Ovary (tissue), 9 donors: ENCODE results near the gene RPP25L. TPM values are rescaled to one million over a fixed set of nuclear protein-coding genes. Genes with fewer than 3 reads are reported as not detected.

ENCODE experiments used
- DNase-seq, 5 donors: peaks; one replicate each; pipeline ENCODE4 v3.0.0-alpha.2; 2019 to 2020
- H3K27ac ChIP-seq, 2 donors: fragments of 200-600 bp; one replicate each; pipeline versions ENCODE4 v1.5.1 to v1.8.0; 2019 to 2022
- H3K27me3 ChIP-seq: fragments of 200-600 bp; one replicate; pipeline ENCODE4 v1.8.0; 2022
- H3K36me3 ChIP-seq: fragments of 200-600 bp; sonication (generic); one replicate; pipeline ENCODE4 v1.5.1; 2019
- H3K4me1 ChIP-seq: one replicate; pipeline ENCODE4 v1.8.1; 2013; ENCODE audit warnings: mild to moderate bottlenecking, moderate library complexity; ENCODE audit not compliant: insufficient read depth
- H3K4me3 ChIP-seq: fragments of 200-600 bp; sonication (generic); one replicate; pipeline ENCODE4 v1.5.1; 2017
- H3K9me3 ChIP-seq, 2 donors: fragments of 200-600 bp in 1 of 2; sonication (generic) in 1 of 2; one replicate each; pipeline versions ENCODE4 v1.5.1 to v1.8.1; 2013 to 2019; ENCODE audit warnings: mild to moderate bottlenecking in 1 of 2, moderate library complexity in 1 of 2
- CTCF ChIP-seq, 3 donors: fragments of 450-650 bp in 2 of 3; fragments of 200-600 bp in 1 of 3; IDR thresholded peaks; one replicate each; pipeline versions ENCODE4 v1.5.1 to v1.8.0; 2016 to 2022; ENCODE audit warnings: antibody characterized with exemption in 3 of 3, mild to moderate bottlenecking in 1 of 3
- EP300 ChIP-seq: sonication (generic); formaldehyde crosslinking; IDR thresholded peaks from one replicate; pipeline ENCODE4 v1.6.1; 2017; ENCODE audit warnings: antibody characterized with exemption
- POLR2A ChIP-seq: fragments of 450-650 bp; IDR thresholded peaks from one replicate; pipeline ENCODE4 v1.6.1; 2017; ENCODE audit warnings: antibody characterized with exemption, mild to moderate bottlenecking, moderate library complexity
- WGBS, 3 donors: extraction: QIAGEN DNeasy Blood & Tissue Kit in 1 of 3; methylation state at CpG; one replicate each; pipeline versions ENCODE4 v1.1.5 to v1.1.7; 2013 to 2017; 5-methylcytosine and 5-hydroxymethylcytosine counted together
- intact Hi-C, 4 donors: fragments of 100-400 bp; cut with DNase I; formaldehyde crosslinking; loops; one replicate each; pipeline versions ENCODE4 v1.11.0 to v1.15.1; 2022 to 2023
- polyA plus RNA-seq, 2 donors: library from polyadenylated mRNA; stranded (reverse); fragments of 200-250 nt in 1 of 2; fragments of 350-450 nt in 1 of 2; fragmentation: Illumina TruSeq in 1 of 2; extraction: RNeasy Lipid Tissue Mini Kit (QIAGEN cat#74804) in 1 of 2; gene quantifications; one replicate each; pipeline ENCODE4 v1.2.3, GENCODE V29; 2013 to 2014
- total RNA-seq, 7 donors: library from RNA; depleted of rRNA in 2 of 7; stranded (reverse); fragments of >200 nt in 2 of 7; fragmentation: NEBNext Ultra II Directional in 3 of 7; extraction: Animal tissue kit (Norgen Biotek cat#: 25700) in 3 of 7; gene quantifications; one replicate each; pipeline versions ENCODE4 v1.1.0 to v1.2.4, GENCODE V29; 2016 to 2023
- donor health status: DM: no; HTN: no; CAD: no; lungs with moderate emphysema.
- donor health status: DM: no; HTN: no; CAD: no.
- donor health status: Bipolar disorder and iron deficiency.
- donor health status: DM: yes; HTN: yes; CAD: no.
- donor health status: DM: no; HTN: no; CAD: no.
- donor health status: DM: yes; HTN: yes; CAD: no.

Gene RPP25L
- total and polyA plus RNA-seq, 9 donors = 5.4 to 28.8 (median 20.6) TPM

DNA sequence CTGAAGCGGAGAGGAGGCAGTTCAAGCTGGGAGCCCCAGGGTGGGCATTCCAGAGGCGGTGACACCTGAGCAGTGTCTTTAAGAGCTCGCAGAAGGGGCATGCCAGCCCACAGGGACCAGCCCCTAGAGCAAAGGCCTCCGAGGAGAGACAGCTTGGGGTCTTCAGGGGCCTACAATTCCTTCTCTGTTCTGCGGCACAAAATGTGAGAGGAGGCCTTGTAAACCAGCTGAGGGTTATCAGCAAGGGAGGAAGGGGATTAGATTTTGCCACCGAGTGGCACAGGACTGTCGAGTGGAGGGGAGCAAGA lies 26.2 kb upstream of the RPP25L start:
- intact Hi-C loops = loop anchor here in 1 of 4 donors (5.0 kb wide), 1 partner anchor 64 kb away; no protein-coding TSS in a partner anchor
- no peak for DNase-seq
- no peaks in the 10 kb centered on the region for H3K36me3 ChIP-seq
- peak overlapping the region; percentile 15 to 77 for H3K27ac ChIP-seq
- WGBS, 3 donors = 8 to 14% (median 10%) methylated on average over 7 of the region's 7 CpGs
- no peaks in the 10 kb centered on the region for H3K27me3 ChIP-seq
- no peaks in the 10 kb centered on the region for H3K9me3 ChIP-seq
- no peak for TF ChIP-seq POLR2A
- no peak for TF ChIP-seq EP300
- TF ChIP-seq CTCF (IDR thresholded peaks at IDR 0.05) = no peak
- peaks cover 8% of the 10 kb centered on the region for H3K4me1 ChIP-seq
- H3K4me3 ChIP-seq = peak overlapping the region; percentile 65

DNA sequence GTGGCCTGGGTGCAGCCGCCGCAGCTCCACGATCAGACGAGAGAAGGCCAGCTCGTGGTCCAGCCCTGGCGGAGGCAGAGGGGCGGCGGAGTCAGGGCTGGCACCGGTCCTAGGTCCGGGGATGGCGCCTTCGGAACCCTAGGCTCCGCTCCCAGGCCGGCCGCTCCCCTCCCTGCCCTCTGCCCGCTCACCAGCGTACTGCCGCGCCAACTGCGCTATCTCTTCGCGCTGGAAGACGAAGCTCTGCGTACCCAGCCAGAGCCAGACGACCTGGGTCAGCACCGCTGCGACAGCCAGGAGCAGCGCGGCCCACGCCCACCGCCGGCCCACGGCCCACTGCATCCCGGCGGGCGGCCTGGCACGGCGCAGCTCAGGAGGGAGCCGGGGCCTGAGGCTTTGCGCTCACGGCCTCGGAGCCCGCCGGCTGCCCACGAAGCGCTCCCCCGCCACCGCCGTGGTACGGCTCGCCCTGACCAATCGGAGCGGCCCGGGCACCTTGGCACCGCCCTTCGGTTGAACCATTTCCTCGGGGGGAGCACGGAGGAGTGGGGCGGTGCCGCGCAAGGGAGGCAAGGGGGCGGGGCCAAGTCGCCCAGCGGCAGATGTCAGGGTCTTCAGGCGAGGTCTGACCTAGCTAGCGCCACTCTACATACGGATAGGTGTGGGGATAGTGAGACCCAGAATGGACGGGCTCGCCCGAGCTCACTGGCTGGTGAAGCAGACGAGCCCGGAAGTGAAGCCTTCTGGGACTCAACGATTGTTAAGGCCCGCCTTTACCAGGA lies 25.6 kb upstream of the RPP25L start, which contains the start of gene SIGMAR1:
TSS of gene SIGMAR1 (minus strand) at position 432 of the 782 bp plus-strand sequence. CDS start at position 342, 90 bp downstream.
- TF ChIP-seq EP300 (no peak), POLR2A (peak; percentile 81), CTCF (IDR thresholded peaks at IDR 0.05) (no peak)
- Histone ChIP-seq H3K4me3 (peak within 1 kb of the TSS; percentile 65), H3K27me3 (no peaks in the 10 kb centered on the region), H3K9me3 (no peaks in the 10 kb centered on the region), H3K4me1 (peaks cover 8% of the 10 kb centered on the region), H3K36me3 (no peaks in the 10 kb centered on the region), H3K27ac (peak within 1 kb of the TSS; percentile 15 to 77)
- DNase-seq = peak; percentile 93 to 96 (median 95)
- WGBS, 3 donors = 0 to 1% (median 0%) methylated on average over 52 to 74 of the region's 74 CpGs
- intact Hi-C loops = loop anchor here in 1 of 4 donors (5.0 kb wide), 1 partner anchor 65 kb away; no protein-coding TSS in a partner anchor

DNA sequence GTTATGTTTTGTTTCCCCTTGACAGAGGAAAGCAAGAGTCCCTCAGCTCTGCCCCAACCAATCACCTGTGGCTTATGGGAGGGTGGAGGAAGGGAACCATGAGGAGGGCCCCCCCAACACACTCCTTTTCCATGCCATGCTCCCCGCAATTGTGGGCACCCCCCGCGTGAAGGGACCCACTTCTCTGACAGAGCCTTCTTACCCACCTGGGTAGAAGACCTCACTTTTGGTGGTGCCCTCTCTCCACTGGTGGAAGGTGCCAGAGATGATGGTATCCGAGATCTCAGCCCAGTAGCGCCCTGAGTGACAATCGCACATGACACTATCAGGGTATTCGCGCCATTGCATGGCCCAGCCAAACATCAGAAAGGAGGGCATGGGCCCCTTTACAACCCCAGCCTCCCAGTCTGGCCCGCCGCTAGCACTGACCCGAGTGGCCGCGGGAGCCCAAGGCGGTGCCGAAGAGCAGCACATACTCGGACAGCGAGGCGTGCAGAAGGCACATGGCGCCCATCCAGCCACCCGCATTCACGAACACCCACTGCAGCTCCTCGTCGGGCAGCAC lies 25.0 kb upstream of the RPP25L start:
- peak in 2 of 5 donors; percentile 51 to 52 for DNase-seq
- no peaks in the 10 kb centered on the region for H3K36me3 ChIP-seq
- peak overlapping the region; percentile 65 for H3K4me3 ChIP-seq
- WGBS, 3 donors = 4 to 7% (median 5%) methylated on average over 22 to 23 of the region's 23 CpGs
- intact Hi-C loops = loop anchor here in 1 of 4 donors (5.0 kb wide), 1 partner anchor 65 kb away; no protein-coding TSS in a partner anchor
- H3K9me3 ChIP-seq = no peaks in the 10 kb centered on the region
- TF ChIP-seq CTCF (IDR thresholded peaks at IDR 0.05) = no peak
- TF ChIP-seq POLR2A = no peak
- no peak for TF ChIP-seq EP300
- H3K4me1 ChIP-seq = peaks cover 8% of the 10 kb centered on the region
- no peaks in the 10 kb centered on the region for H3K27me3 ChIP-seq
- peak overlapping the region in 1 of 2 donors; percentile 77 for H3K27ac ChIP-seq

DNA sequence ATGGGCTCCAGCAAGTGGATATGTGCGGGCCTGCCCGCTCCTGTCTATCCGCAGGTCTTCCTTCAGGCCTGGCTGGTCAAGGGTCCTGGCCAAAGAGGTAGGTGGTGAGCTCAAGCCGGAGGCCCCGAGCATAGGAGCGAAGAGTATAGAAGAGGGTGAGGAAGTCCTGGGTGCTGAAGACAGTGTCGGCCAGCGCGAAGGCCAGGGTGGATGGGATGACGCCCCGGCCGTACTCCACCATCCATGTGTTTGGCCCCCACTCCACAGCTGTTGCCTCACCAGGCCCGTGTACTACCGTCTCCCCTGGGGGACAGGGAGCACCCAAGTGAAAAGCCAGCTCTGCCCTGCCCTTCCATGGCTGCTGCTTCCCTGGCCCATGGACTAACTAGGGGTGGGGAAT lies 23.7 kb upstream of the RPP25L start:
- intact Hi-C loops = loop anchor here in 1 of 4 donors (5.0 kb wide), 1 partner anchor 67 kb away; no protein-coding TSS in a partner anchor
- peaks cover 8% of the 10 kb centered on the region for H3K4me1 ChIP-seq

More for the DNA sequence above, 23.7 kb upstream of the RPP25L start:
- WGBS, 3 donors = 91 to 94% (median 92%) methylated on average over 14 of the region's 14 CpGs
- H3K9me3 ChIP-seq = no peaks in the 10 kb centered on the region
- no peaks in the 10 kb centered on the region for H3K36me3 ChIP-seq
- no peak for TF ChIP-seq POLR2A
- H3K4me3 ChIP-seq = no peak overlapping the region
- no peak for DNase-seq
- no peaks in the 10 kb centered on the region for H3K27me3 ChIP-seq
- H3K27ac ChIP-seq = no peak overlapping the region
